WI38 (cell line): ENCODE measurements around the gene SDF4.

Experiments used
- H3K4me3 ChIP-seq: 2 replicates; pipeline ENCODE4 v1.5.1; 2011; ENCODE audit warnings: low read depth, mild to moderate bottlenecking, control low read depth, low read length
- TF ChIP-seq, protein P1 (sequence below): IDR thresholded peaks from 2 replicates; pipeline ENCODE4 v1.5.1; 2012; ENCODE audit warnings: low read depth, mild to moderate bottlenecking, control low read depth, low read length

SDF4 gene

DNA sequence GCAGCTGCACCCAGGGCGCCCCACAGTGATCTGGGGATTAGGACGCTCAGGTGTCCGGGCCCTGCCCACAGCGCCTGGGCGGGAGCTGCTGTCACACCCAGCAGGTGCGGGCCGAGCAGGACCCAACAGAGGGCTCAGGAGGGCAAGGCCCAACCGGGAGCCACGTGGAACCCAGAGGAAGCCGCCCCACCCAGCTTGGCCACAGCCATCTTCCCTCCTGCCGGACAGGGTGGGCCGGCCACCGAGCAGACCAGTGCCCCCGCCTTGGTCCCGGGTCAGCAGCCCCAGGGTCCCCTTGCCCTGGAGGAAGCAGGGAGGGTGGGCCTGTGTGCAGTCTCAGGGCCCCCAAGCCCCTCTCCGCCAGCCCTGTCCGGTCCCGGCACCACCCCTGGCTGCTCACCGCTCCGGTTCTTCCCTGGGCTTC lies 64.4 kb downstream of the SDF4 start:
- TF ChIP-seq, protein P1, sequence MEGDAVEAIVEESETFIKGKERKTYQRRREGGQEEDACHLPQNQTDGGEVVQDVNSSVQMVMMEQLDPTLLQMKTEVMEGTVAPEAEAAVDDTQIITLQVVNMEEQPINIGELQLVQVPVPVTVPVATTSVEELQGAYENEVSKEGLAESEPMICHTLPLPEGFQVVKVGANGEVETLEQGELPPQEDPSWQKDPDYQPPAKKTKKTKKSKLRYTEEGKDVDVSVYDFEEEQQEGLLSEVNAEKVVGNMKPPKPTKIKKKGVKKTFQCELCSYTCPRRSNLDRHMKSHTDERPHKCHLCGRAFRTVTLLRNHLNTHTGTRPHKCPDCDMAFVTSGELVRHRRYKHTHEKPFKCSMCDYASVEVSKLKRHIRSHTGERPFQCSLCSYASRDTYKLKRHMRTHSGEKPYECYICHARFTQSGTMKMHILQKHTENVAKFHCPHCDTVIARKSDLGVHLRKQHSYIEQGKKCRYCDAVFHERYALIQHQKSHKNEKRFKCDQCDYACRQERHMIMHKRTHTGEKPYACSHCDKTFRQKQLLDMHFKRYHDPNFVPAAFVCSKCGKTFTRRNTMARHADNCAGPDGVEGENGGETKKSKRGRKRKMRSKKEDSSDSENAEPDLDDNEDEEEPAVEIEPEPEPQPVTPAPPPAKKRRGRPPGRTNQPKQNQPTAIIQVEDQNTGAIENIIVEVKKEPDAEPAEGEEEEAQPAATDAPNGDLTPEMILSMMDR: no peak
- H3K4me3 ChIP-seq: no peak overlapping the region
